Natural killer cell (primary cell): ENCODE results near the gene WDR37. TPM values are rescaled to one million over a fixed set of nuclear protein-coding genes. Genes with fewer than 3 reads are reported as not detected.

Experiments used
- ATAC-seq, 3 donors: fragments of 150-1000 bp in 2 of 3; fragments of 200-7000 bp in 1 of 3; cut with Tn5 transposase; 1 replicate in 1 of 3; 2 replicates in 2 of 3; pipeline ENCODE4 v1.10.0; 2021; ENCODE audit warnings: mild to moderate bottlenecking in 2 of 3, moderate library complexity in 2 of 3
- DNase-seq, 2 donors: peaks; one replicate each; pipeline versions ENCODE4 v3.0.0 to v3.0.0-alpha.2; 2013 to 2021; ENCODE audit warnings: mixed read lengths in 1 of 2
- H3K27ac ChIP-seq: one replicate; pipeline ENCODE4 v1.5.1; 2013; ENCODE audit warnings: mild to moderate bottlenecking, low read length
- H3K27me3 ChIP-seq: one replicate; pipeline ENCODE4 v1.6.1; 2013; ENCODE audit warnings: low read length; ENCODE audit not compliant: control insufficient read depth, insufficient read depth
- H3K36me3 ChIP-seq: one replicate; pipeline ENCODE4 v1.6.1; 2013; ENCODE audit warnings: low read length; ENCODE audit not compliant: control insufficient read depth, insufficient read depth
- H3K4me1 ChIP-seq: one replicate; pipeline ENCODE4 v1.6.1; 2013; ENCODE audit warnings: low read length; ENCODE audit not compliant: control insufficient read depth, insufficient read depth
- H3K4me3 ChIP-seq: one replicate; pipeline ENCODE4 v1.5.1; 2013; ENCODE audit warnings: low read length
- H3K9me3 ChIP-seq: one replicate; pipeline ENCODE4 v1.6.1; 2013; ENCODE audit warnings: low read length; ENCODE audit not compliant: control insufficient read depth, insufficient read depth
- H3K27ac Mint-ChIP-seq, 2 donors: one replicate each; pipeline ENCODE4 v1.8.0; 2022; ENCODE audit warnings: mild to moderate bottlenecking in 2 of 2, mixed read lengths in 2 of 2, moderate library complexity in 1 of 2
- H3K27me3 Mint-ChIP-seq, 2 donors: one replicate each; pipeline ENCODE4 v1.8.0; 2022; ENCODE audit warnings: low read depth in 2 of 2, mixed read lengths in 2 of 2
- H3K36me3 Mint-ChIP-seq: one replicate; pipeline ENCODE4 v1.8.0; 2022; ENCODE audit warnings: mixed read lengths
- H3K4me1 Mint-ChIP-seq, 2 donors: one replicate each; pipeline ENCODE4 v1.8.0; 2022; ENCODE audit warnings: mixed read lengths in 2 of 2
- H3K4me3 Mint-ChIP-seq: one replicate; pipeline ENCODE4 v1.8.0; 2022; ENCODE audit warnings: mild to moderate bottlenecking, moderate library complexity, mixed read lengths
- H3K9me3 Mint-ChIP-seq, 2 donors: one replicate each; pipeline ENCODE4 v1.8.0; 2022; ENCODE audit warnings: mixed read lengths in 2 of 2
- CTCF ChIP-seq: fragments of 200-600 bp; IDR thresholded peaks from one replicate; pipeline ENCODE4 v1.8.0; 2022; ENCODE audit warnings: antibody characterized with exemption
- WGBS: methylation state at CpG from one replicate; pipeline ENCODE4 v1.1.7; 2013; ENCODE audit warnings: missing lambda C conversion rate; ENCODE audit not compliant: insufficient coverage; 5-methylcytosine and 5-hydroxymethylcytosine counted together
- intact Hi-C: fragments of 100-400 bp; cut with micrococcal nuclease; formaldehyde crosslinking; loops from one replicate; pipeline ENCODE4 v1.14.2; 2022
- total RNA-seq, 4 donors: library from RNA; stranded (reverse); fragments of 120-200 nt in 1 of 4; gene quantifications; one replicate each; pipeline versions ENCODE4 v1.2.3 to v1.2.4, GENCODE V29; 2013 to 2022

The WDR37 gene
- total RNA-seq, 3 donors from 2014 or later (not counting 1 experiment from before 2014, with no cell fraction given): 56.3 to 59.6 (median 57.6) TPM

GRCh38 chr10:1152386-1153250, 96.4 kb downstream of the WDR37 start:
- Mint-ChIP-seq H3K4me1 (peaks cover 6 to 18% of the 10 kb centered on the region in 2 donors), H3K4me3 (no peak overlapping the region), H3K9me3 (no peaks in the 10 kb centered on the region), H3K27me3 (peaks cover 0 to 9% of the 10 kb centered on the region in 2 donors), H3K36me3 (no peaks in the 10 kb centered on the region), H3K27ac (no peak overlapping the region)
- no peaks in the 10 kb centered on the region for H3K27me3 ChIP-seq
- H3K9me3 ChIP-seq: no peaks in the 10 kb centered on the region
- DNase-seq (no peak), ATAC-seq (no peak)
- TF ChIP-seq CTCF: no peak
- intact Hi-C loops: no loop called here
- H3K36me3 ChIP-seq: no peaks in the 10 kb centered on the region
- WGBS: 86% methylated on average over 32 of the region's 32 CpGs
- H3K27ac ChIP-seq: no peak overlapping the region
- H3K4me1 ChIP-seq: peaks cover 5% of the 10 kb centered on the region
- H3K4me3 ChIP-seq: no peak overlapping the region

DNA sequence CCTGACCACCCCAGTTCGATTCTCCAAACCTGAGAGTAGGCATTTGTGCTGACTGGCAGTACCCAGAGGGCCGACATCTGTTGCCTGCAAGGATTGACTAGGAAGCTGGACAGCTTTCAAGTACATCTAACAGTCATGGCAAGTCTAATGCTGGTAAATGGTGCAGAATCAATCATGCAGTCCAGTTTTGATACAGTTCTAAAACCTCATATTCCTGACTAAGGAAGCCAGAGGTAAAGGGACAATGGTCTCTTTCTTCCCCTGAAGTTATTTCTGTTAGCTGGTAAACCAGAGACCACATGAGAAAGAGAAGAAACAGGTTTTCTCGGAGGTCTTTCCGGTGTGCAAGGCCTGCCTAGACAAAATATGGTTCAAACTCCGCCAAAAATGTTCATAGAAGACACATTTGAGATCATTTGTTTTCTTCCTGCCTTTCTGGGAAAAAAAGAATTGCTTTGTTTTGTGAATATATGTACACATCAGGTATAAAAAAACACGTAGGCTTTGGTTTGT, 97.1 kb downstream of the WDR37 start:
- no peaks in the 10 kb centered on the region for H3K9me3 Mint-ChIP-seq
- no peak overlapping the region for H3K4me3 Mint-ChIP-seq
- H3K27ac ChIP-seq: no peak overlapping the region
- H3K36me3 ChIP-seq: no peaks in the 10 kb centered on the region
- H3K4me3 ChIP-seq: no peak overlapping the region
- peaks cover 6 to 18% of the 10 kb centered on the region in 2 donors for H3K4me1 Mint-ChIP-seq
- H3K27me3 ChIP-seq: no peaks in the 10 kb centered on the region
- no peaks in the 10 kb centered on the region for H3K36me3 Mint-ChIP-seq
- no peak for DNase-seq
- H3K4me1 ChIP-seq: peaks cover 5% of the 10 kb centered on the region
- H3K9me3 ChIP-seq: no peaks in the 10 kb centered on the region
- H3K27me3 Mint-ChIP-seq: peaks cover 0 to 10% of the 10 kb centered on the region in 2 donors
- TF ChIP-seq CTCF: no peak
- no peak overlapping the region for H3K27ac Mint-ChIP-seq
- 78% methylated on average over 6 of the region's 6 CpGs for WGBS
- ATAC-seq: no peak
- intact Hi-C loops: no loop called here

DNA sequence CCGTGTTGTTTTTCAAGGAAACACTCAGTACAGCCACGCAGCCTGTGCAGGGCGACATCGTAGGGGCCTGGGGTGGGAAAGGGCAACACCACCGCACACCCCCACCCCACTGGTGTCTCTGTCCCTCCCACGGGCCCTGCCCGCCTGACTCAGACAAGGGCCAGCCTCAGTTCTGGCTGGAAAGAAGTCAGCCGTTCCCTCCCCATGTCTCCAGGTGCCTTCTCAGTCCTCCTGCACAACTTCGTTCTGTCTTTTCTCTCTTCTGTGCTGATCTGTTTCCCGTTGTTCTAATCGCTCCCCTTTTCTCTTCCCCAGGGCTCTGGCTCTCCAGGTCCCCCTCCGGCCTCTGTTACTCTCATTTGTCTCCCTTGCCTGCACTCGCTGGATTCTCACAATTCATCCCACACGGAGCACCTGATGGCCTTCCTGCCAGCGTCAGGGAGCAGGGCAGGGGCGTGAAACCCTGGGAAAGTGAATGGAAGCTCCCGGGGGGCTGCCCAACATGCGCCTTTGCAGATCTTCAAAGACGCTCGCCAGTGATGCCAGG, 97.7 kb downstream of the WDR37 start:
- Histone ChIP-seq H3K9me3 (no peaks in the 10 kb centered on the region), H3K36me3 (no peaks in the 10 kb centered on the region), H3K4me3 (no peak overlapping the region), H3K27ac (no peak overlapping the region), H3K4me1 (peaks cover 5% of the 10 kb centered on the region), H3K27me3 (no peaks in the 10 kb centered on the region)
- DNase-seq: no peak
- WGBS: 82% methylated on average over 20 of the region's 20 CpGs
- Mint-ChIP-seq H3K27ac (no peak overlapping the region), H3K4me1 (peaks cover 6 to 18% of the 10 kb centered on the region in 2 donors), H3K9me3 (no peaks in the 10 kb centered on the region), H3K4me3 (no peak overlapping the region), H3K27me3 (peaks cover 0 to 11% of the 10 kb centered on the region in 2 donors), H3K36me3 (no peaks in the 10 kb centered on the region)
- no peak for ATAC-seq
- TF ChIP-seq CTCF: no peak
- intact Hi-C loops: no loop called here
